ENCODE measurements around the gene TUBB4B. TPM values are rescaled to one million over a fixed set of nuclear protein-coding genes. Genes with fewer than 3 reads are reported as not detected.

TUBB4B gene
- total RNA-seq, 1 donor from 2014 or later: 191 TPM

GRCh38 chr9:137272241-137273094, 31.4 kb downstream of the TUBB4B start:
- H3K4me1 ChIP-seq: peaks cover 59% of the 10 kb centered on the region
- DNase-seq: peak; percentile 65
- peaks cover 28% of the 10 kb centered on the region for H3K36me3 ChIP-seq
- TF ChIP-seq CTCF (IDR thresholded peaks at IDR 0.05): no peak
- no peak overlapping the region for H3K27ac ChIP-seq
- no peak for ATAC-seq
- no peaks in the 10 kb centered on the region for H3K27me3 ChIP-seq
- H3K9me3 ChIP-seq: no peaks in the 10 kb centered on the region
- intact Hi-C loops (cut with DNase I): no loop called here
- H3K4me3 ChIP-seq: no peak overlapping the region

- TF ChIP-seq CTCF (IDR thresholded peaks at IDR 0.05): no peak
- peaks cover 55% of the 10 kb centered on the region for H3K4me1 ChIP-seq
- intact Hi-C loops (cut with DNase I): no loop called here
- H3K36me3 ChIP-seq: peaks cover 23% of the 10 kb centered on the region
- H3K27me3 ChIP-seq: no peaks in the 10 kb centered on the region
- H3K27ac ChIP-seq: peak overlapping the region; percentile 17
- no peaks in the 10 kb centered on the region for H3K9me3 ChIP-seq
- ATAC-seq (no peak), DNase-seq (peak; percentile 62)
- H3K4me3 ChIP-seq: no peak overlapping the region
Observed at GRCh38 chr9:137273095-137273490, 32.0 kb downstream of the TUBB4B start.

GRCh38 chr9:137273611-137274320, 32.7 kb downstream of the TUBB4B start:
- peak; percentile 65 for DNase-seq
- intact Hi-C loops (cut with DNase I): no loop called here
- ATAC-seq: no peak
- TF ChIP-seq CTCF (IDR thresholded peaks at IDR 0.05): no peak
- H3K27ac ChIP-seq: peak overlapping the region; percentile 60
- H3K36me3 ChIP-seq: peaks cover 22% of the 10 kb centered on the region
- peaks cover 48% of the 10 kb centered on the region for H3K4me1 ChIP-seq
- H3K27me3 ChIP-seq: no peaks in the 10 kb centered on the region
- H3K4me3 ChIP-seq: no peak overlapping the region
- H3K9me3 ChIP-seq: no peaks in the 10 kb centered on the region

GRCh38 chr9:137275203-137275587, 34.1 kb downstream of the TUBB4B start:
- ATAC-seq (no peak), DNase-seq (no peak)
- peaks cover 28% of the 10 kb centered on the region for H3K36me3 ChIP-seq
- no peaks in the 10 kb centered on the region for H3K9me3 ChIP-seq
- no peak for TF ChIP-seq CTCF (IDR thresholded peaks at IDR 0.05)
- H3K27ac ChIP-seq: peak overlapping the region; percentile 95
- H3K4me1 ChIP-seq: peaks cover 34% of the 10 kb centered on the region
- intact Hi-C loops (cut with DNase I): no loop called here
- no peak overlapping the region for H3K4me3 ChIP-seq
- no peaks in the 10 kb centered on the region for H3K27me3 ChIP-seq

- H3K27me3 ChIP-seq: no peaks in the 10 kb centered on the region
- H3K36me3 ChIP-seq: peaks cover 34% of the 10 kb centered on the region
- intact Hi-C loops (cut with DNase I): no loop called here
- no peaks in the 10 kb centered on the region for H3K9me3 ChIP-seq
- ATAC-seq: no peak
- H3K27ac ChIP-seq: peak overlapping the region; percentile 95
- peaks cover 34% of the 10 kb centered on the region for H3K4me1 ChIP-seq
- peak; percentile 68 for DNase-seq
- no peak overlapping the region for H3K4me3 ChIP-seq
- no peak for TF ChIP-seq CTCF (IDR thresholded peaks at IDR 0.05)
Observed at GRCh38 chr9:137275588-137276472, 34.7 kb downstream of the TUBB4B start.
